HG03442 (cell line): ENCODE data around the gene IRAK4.
"Not testable (repeated sequence)": the region's sequence is repeated elsewhere in the genome, so short reads cannot be mapped to it uniquely, and the experiment has no call there.

Experiments
- ATAC-seq: cut with Tn5 transposase; IDR thresholded peaks from one replicate; pipeline ENCODE4 v1.9.1; 2021; ENCODE audit warnings: mild to moderate bottlenecking, moderate library complexity; ENCODE audit not compliant: unreplicated experiment

IRAK4 gene

GRCh38 chr12:43758728-43759563 lies at the start of gene IRAK4, which contains the start of gene PUS7L:
IRAK4 (plus strand) TSS chr12:43758951; CDS start chr12:43768112, 9,161 bp downstream.
PUS7L (minus strand) TSS chr12:43758790; CDS start chr12:43755245, 3,545 bp downstream.
- ATAC-seq: peak; percentile 96

- no peak for ATAC-seq
These were observed 47.4 kb upstream of the IRAK4 start for GRCh38 chr12:43711348-43711747.

DNA sequence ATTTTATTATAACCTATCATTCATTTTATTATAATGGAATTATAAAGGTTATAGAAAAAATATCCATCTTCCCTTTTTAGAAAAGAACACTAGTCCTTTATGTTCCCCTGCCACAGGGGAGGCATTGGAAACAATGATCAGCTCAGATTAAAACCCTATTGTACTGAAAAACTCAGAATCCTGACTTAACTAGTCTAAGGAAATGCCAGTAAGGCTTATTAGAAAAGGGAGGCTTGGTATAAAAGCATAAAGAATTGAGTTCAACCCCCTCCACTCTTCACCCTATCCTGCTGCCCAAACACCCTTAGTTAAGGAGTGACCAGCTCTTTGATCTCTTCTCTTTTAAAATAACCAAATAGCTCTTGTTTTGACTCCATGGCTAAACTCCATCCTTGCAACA lies 36.1 kb upstream of the IRAK4 start:
- ATAC-seq: no peak

- no peak for ATAC-seq
These were observed 35.6 kb upstream of the IRAK4 start for GRCh38 chr12:43723134-43723533.

DNA sequence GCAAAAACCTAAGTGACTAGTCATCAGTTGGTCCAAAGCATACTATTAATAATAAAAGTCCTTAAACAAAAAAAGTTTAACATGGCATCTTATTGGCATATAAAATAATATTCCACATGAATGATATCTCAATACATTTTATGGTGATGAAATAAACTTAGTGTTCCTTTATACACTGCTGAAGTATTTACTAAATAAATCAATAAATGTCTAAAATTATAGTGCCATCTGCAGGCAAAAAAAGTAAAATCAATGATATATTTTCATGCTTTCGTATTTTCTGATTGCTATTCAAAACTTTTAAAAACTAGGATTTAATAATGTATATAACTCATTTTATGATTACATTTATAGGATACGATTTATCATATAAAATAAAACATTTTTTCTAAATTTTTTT lies 30.6 kb upstream of the IRAK4 start:
- no peak for ATAC-seq

- no peak for ATAC-seq
These were observed 30.1 kb upstream of the IRAK4 start for GRCh38 chr12:43728698-43729097.

- ATAC-seq: no peak
These were observed 28.5 kb upstream of the IRAK4 start for GRCh38 chr12:43730283-43730682.

DNA sequence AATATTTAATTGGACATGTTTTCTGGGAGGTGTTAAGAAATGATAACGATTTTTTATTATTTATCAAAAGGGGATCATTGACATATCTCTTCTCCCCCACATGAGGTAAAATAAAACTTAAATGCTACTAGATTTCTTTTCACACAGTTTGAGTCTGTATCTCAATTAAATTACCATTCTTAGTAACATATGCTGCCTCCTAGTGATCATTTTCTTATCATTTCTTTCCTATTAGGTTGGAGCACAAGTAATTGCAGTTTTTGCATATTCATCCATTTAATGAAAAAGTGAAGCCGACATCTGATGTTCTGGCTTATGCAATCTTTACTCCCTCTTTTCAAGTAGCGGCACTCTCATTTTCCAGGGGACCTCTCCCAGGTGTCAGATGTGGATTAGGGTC lies 25.1 kb upstream of the IRAK4 start:
- ATAC-seq: no peak

- ATAC-seq: no peak
These were observed 21.8 kb upstream of the IRAK4 start for GRCh38 chr12:43736927-43737440.

GRCh38 chr12:43737646-43738045 lies 21.1 kb upstream of the IRAK4 start:
- ATAC-seq: no peak

- ATAC-seq: no peak
These were observed 18.1 kb upstream of the IRAK4 start for GRCh38 chr12:43740511-43741100.

- no peak for ATAC-seq
These were observed 16.6 kb upstream of the IRAK4 start for GRCh38 chr12:43742106-43742505.

DNA sequence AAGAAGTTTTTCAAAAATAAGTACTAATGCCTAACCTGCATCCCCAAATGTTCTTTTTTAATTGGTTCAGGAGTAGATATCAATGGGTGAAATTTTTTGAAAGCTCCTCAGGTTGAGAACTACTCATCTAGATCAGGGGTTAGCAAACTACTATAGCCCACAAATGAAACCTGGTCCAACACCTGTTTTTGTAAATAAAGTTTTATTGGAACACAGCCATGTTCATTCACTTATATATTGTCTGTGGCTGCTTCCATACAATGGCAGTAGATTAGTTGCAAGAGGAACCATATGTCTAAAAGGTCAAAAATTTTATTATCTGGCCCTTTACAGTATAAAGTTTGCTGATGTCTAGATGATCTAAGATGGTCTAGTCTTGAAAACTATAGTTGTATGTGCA lies 13.9 kb upstream of the IRAK4 start:
- no peak for ATAC-seq

- no peak for ATAC-seq
These were observed 9.7 kb upstream of the IRAK4 start for GRCh38 chr12:43749016-43749415.

DNA sequence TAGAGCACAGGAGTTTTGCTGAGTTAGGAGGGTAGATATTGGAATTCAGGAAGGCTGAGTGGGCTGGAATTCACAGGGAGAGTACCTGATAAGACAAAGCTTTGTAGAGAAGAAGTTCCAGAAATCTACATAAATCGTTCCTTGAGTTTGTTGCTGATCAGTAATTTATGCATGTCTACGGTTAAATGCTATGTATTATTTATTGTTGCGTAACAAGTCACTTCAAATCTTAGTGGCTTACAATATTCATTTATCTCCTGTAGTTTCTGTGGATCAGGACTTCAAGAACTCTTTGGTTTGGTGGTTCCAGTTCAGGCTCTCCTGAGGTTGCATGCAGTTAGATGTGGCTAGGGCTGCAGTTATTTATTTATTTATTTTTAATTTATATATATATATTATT lies 7.9 kb upstream of the IRAK4 start:
- no peak for ATAC-seq

DNA sequence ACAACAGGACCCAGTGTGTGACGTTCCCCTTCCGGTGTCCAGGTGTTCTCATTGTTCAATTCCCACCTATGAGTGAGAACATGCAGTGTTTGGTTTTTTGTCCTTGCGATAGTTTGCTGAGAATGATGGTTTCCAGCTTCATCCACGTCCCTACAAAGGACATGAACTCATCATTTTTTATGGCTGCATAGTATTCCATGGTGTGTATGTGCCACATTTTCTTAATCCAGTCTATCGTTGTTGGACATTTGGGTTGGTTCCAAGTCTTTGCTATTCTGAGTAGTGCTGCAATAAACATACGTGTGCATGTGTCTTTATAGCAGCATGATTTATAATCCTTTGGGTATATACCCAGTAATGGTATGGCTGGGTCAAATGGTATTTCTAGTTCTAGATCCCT lies 7.4 kb upstream of the IRAK4 start:
- ATAC-seq: not testable (repeated sequence)

GRCh38 chr12:43754015-43754414 lies 4.7 kb upstream of the IRAK4 start:
- ATAC-seq: no peak

- ATAC-seq: no peak
These were observed 464 bp upstream of the IRAK4 start for GRCh38 chr12:43758247-43758727.

DNA sequence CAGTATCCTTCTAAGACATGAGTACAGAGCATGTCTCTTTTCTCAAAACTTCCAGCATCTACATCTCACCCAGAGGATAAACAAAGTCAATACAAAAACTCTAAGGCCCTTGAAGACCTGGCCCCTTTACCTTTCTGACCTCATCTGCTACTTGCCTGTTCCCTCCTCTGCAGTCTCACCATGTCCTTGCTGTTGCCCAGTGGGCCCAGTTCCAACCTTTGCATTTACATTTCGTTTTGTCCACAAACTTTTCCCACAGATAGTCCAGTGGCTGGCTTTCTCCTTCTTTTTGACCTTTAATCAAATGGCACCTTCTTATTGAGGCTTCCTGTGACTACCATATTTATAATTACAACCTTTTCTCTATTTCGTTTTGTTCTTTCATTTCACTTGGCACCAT lies 1.6 kb downstream of the IRAK4 start:
- no peak for ATAC-seq

- ATAC-seq: no peak
These were observed 2.7 kb downstream of the IRAK4 start for GRCh38 chr12:43761500-43761899.

GRCh38 chr12:43762596-43762995 lies 3.8 kb downstream of the IRAK4 start:
- no peak for ATAC-seq

DNA sequence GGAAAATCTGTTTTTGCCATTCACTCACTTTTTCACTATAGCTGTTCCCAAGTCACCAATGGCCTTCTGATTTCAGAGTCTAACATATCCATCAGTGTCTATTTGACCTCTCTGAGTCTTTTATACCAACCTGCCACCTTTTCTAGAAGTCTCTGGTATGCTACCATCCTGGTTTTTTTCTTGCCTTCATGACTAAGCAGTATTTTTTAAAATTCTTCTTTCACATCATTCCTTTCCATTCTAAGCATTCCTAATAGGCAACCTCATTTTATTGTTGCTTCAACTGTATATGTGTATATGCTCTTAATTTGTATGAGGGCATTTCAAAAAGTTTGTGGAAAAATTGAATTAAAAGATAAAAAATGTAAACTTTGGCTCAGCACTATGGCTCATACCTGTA lies 5.0 kb downstream of the IRAK4 start:
- ATAC-seq: no peak
